ENCODE data around the gene SARM1. TPM values are rescaled to one million over a fixed set of nuclear protein-coding genes. Genes with fewer than 3 reads are reported as not detected.

The SARM1 gene
- total RNA-seq, 1 experiment from 2014 or later: 7.3 TPM

- peaks cover 24% of the 10 kb centered on the region for H3K36me3 ChIP-seq (ENCODE audit: low read depth)
- peaks cover 47% of the 10 kb centered on the region for H3F3A ChIP-seq (ENCODE audit: insufficient read depth, low read depth)
These were observed 27.0 kb upstream of the SARM1 start for GRCh38 chr17:28344435-28344901.

GRCh38 chr17:28345419-28346198 lies 25.9 kb upstream of the SARM1 start:
- no peak overlapping the region for H3K4me2 ChIP-seq
- no TSS peak for BruUV-seq (replicated peaks)
- H3K9me2 ChIP-seq (ENCODE audit: insufficient read depth): no peaks in the 10 kb centered on the region
- 0 out of 2 replicates have a peak, but pooled peaks cover 3% of the 10 kb centered on the region for H4K20me1 ChIP-seq (ENCODE audit: insufficient read depth)
- H3F3A ChIP-seq (ENCODE audit: insufficient read depth, low read depth): peaks cover 56% of the 10 kb centered on the region
- H3K9me3 ChIP-seq (ENCODE audit: insufficient read depth, low read depth): no peaks in the 10 kb centered on the region
- no peaks in the 10 kb centered on the region for H3K27me3 ChIP-seq (ENCODE audit: insufficient read depth, low read depth)
- H3K36me3 ChIP-seq (ENCODE audit: low read depth): peaks cover 24% of the 10 kb centered on the region
- peak; percentile 59 to 65 for DNase-seq
- POLR2A ChIA-PET (ENCODE audit: unreplicated experiment): interaction anchor here (0.7 to 2.5 kb wide), 3 partner anchors 10 to 453 kb away, joined by 3 to 42 read pairs (median 11); partner anchors contain the start of genes IFT20 and TNFAIP1
- no peak for TF ChIP-seq EZH2 (IDR thresholded peaks at IDR 0.05; ENCODE audit: low read depth)
- TF ChIP-seq CTCF (conservative IDR thresholded peaks at IDR 0.05): no peak
- no peak overlapping the region for H2AFZ ChIP-seq
- CTCF ChIA-PET: interaction anchor here (0.5 to 0.7 kb wide), 3 partner anchors 36 to 541 kb away, joined by 3 to 4 read pairs (median 4); no protein-coding TSS in a partner anchor
- intact Hi-C loops (cut with micrococcal nuclease; ENCODE audit: unreplicated experiment): no loop called here
- no peaks in the 10 kb centered on the region for H3K79me2 ChIP-seq (ENCODE audit: low read depth)
- peaks cover 26% of the 10 kb centered on the region for H3K4me1 ChIP-seq (replicated peaks; ENCODE audit: insufficient read depth)
- H3K27ac ChIP-seq: peak overlapping the region; percentile 72; the same call in 1 of the 2 replicates
- no peak overlapping the region for H3K4me3 ChIP-seq

More at GRCh38 chr17:28344435-28344901, 27.0 kb upstream of the SARM1 start:
- CTCF ChIA-PET: no interaction called here
- intact Hi-C loops (cut with micrococcal nuclease; ENCODE audit: unreplicated experiment): no loop called here
- no peaks in the 10 kb centered on the region for H3K9me3 ChIP-seq (ENCODE audit: insufficient read depth, low read depth)
- peaks cover 3% of the 10 kb centered on the region; the same call in 1 of the 2 replicates for H4K20me1 ChIP-seq (ENCODE audit: insufficient read depth)
- no peak overlapping the region for H3K27ac ChIP-seq
- H3K79me2 ChIP-seq (ENCODE audit: low read depth): no peaks in the 10 kb centered on the region
- TF ChIP-seq CTCF (conservative IDR thresholded peaks at IDR 0.05) (no peak), EZH2 (IDR thresholded peaks at IDR 0.05; ENCODE audit: low read depth) (no peak)
- H3K4me2 ChIP-seq: no peak overlapping the region
- H2AFZ ChIP-seq: no peak overlapping the region
- BruUV-seq (replicated peaks): no TSS peak
- H3K27me3 ChIP-seq (ENCODE audit: insufficient read depth, low read depth): no peaks in the 10 kb centered on the region
- H3K4me3 ChIP-seq: no peak overlapping the region
- H3K4me1 ChIP-seq (replicated peaks; ENCODE audit: insufficient read depth): peaks cover 26% of the 10 kb centered on the region
- POLR2A ChIA-PET (ENCODE audit: unreplicated experiment): no interaction called here
- no peak for DNase-seq
- H3K9me2 ChIP-seq (ENCODE audit: insufficient read depth): no peaks in the 10 kb centered on the region

GRCh38 chr17:28346199-28346580 lies 25.3 kb upstream of the SARM1 start:
- POLR2A ChIA-PET (ENCODE audit: unreplicated experiment): interaction anchor here (0.8 to 2.5 kb wide), 2 partner anchors 11 to 71 kb away, joined by 3 to 42 read pairs; partner anchors contain the start of genes IFT20 and TNFAIP1
- Histone ChIP-seq H3K4me3 (no peak overlapping the region), H4K20me1 (ENCODE audit: insufficient read depth) (0 out of 2 replicates have a peak, but pooled peaks cover 3% of the 10 kb centered on the region), H3K4me2 (peak overlapping the region; percentile 39), H3K27ac (peak overlapping the region; percentile 72), H3K27me3 (ENCODE audit: insufficient read depth, low read depth) (no peaks in the 10 kb centered on the region), H3K9me2 (ENCODE audit: insufficient read depth) (no peaks in the 10 kb centered on the region), H3K4me1 (replicated peaks; ENCODE audit: insufficient read depth) (peaks cover 26% of the 10 kb centered on the region), H2AFZ (no peak overlapping the region), H3K36me3 (ENCODE audit: low read depth) (peaks cover 24% of the 10 kb centered on the region), H3K79me2 (ENCODE audit: low read depth) (no peaks in the 10 kb centered on the region), H3F3A (ENCODE audit: insufficient read depth, low read depth) (peaks cover 56% of the 10 kb centered on the region), H3K9me3 (ENCODE audit: insufficient read depth, low read depth) (no peaks in the 10 kb centered on the region)
- intact Hi-C loops (cut with micrococcal nuclease; ENCODE audit: unreplicated experiment): no loop called here
- CTCF ChIA-PET: interaction anchor here (0.6 to 0.7 kb wide), 2 partner anchors 37 to 541 kb away, joined by 4 read pairs; no protein-coding TSS in a partner anchor
- DNase-seq: no peak
- TSS peak; percentile 17 for BruUV-seq (replicated peaks)
- no peak for TF ChIP-seq CTCF (conservative IDR thresholded peaks at IDR 0.05)
- TF ChIP-seq EZH2 (IDR thresholded peaks at IDR 0.05; ENCODE audit: low read depth): no peak

All from PC-9 (cell line).